HG03342 (cell line): ENCODE data around the gene GATA3.
A peak's percentile ranks its signal among the peaks of the same experiment; 100 is the strongest.
"Not testable (repeated sequence)": the region's sequence is repeated elsewhere in the genome, so short reads cannot be mapped to it uniquely, and the experiment has no call there.

Source experiments
- ATAC-seq: cut with Tn5 transposase; IDR thresholded peaks from one replicate; pipeline ENCODE4 v1.9.1; 2021; ENCODE audit warnings: mild to moderate bottlenecking, moderate library complexity; ENCODE audit not compliant: unreplicated experiment

The GATA3 gene

GRCh38 chr10:8054494-8055407 lies at the start of gene GATA3:
TSS of gene GATA3 (plus strand) at chr10:8054688. CDS start at chr10:8055656, 968 bp downstream.
- ATAC-seq = peak; percentile 42

DNA sequence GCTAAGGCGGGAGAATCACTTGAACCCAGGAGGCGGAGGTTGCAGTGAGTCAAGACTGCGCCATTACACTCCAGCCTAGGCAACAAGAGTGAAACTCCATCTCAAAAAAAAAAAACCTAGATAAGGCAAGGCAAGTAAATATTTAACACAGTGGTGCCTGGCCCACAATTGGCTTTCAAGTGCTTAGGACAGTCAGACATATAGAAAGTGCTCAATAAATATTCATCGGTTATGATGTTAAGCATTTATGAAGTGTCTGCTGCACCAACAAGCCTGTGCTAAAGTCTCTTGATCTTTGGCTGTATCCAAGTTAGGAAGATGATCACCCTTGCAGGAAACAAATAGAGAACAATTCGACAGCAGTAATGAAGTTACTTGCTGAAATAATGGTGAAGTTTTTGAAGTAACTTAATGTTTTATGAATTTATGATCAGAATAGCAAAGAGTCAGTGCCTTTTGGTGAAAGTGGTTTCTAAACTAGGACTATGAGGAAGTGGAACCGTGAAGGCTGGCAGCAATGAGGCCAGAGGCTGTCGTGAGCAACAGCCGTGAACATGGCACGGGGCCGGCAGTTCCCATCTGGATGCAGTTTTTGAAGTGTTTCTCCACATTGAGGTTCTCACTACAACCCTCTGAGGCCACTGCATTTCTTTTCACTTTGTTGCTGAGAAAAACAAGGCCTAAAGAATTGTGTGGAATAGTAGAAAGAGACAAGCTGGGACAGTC lies 48.1 kb upstream of the GATA3 start:
- peak; percentile 69 for ATAC-seq

GRCh38 chr10:8009031-8009430 lies 45.5 kb upstream of the GATA3 start:
- ATAC-seq = no peak

- no peak for ATAC-seq
Measured at GRCh38 chr10:8013006-8013405, 41.5 kb upstream of the GATA3 start.

DNA sequence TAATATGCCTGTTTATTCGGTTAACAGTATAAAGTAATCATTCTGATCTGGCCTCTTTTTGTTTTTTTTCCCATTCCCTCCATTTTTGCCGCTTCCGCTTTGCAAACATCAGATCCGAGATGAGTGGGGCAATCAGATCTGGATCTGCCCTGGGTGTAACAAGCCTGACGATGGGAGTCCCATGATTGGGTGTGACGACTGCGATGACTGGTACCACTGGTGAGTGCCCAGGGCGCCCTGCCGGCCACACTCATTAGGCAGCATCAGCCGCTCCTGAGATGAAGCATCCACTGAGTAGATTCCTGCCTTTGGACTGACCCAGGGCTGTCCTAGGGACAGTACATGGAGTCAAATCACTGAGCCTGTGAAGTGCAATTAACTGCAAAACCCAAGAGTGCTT lies 40.9 kb upstream of the GATA3 start:
- no peak for ATAC-seq

GRCh38 chr10:8014649-8015048 lies 39.8 kb upstream of the GATA3 start:
- no peak for ATAC-seq

GRCh38 chr10:8017277-8017676 lies 37.2 kb upstream of the GATA3 start:
- no peak for ATAC-seq

- no peak for ATAC-seq
Measured at GRCh38 chr10:8023321-8023720, 31.2 kb upstream of the GATA3 start.

DNA sequence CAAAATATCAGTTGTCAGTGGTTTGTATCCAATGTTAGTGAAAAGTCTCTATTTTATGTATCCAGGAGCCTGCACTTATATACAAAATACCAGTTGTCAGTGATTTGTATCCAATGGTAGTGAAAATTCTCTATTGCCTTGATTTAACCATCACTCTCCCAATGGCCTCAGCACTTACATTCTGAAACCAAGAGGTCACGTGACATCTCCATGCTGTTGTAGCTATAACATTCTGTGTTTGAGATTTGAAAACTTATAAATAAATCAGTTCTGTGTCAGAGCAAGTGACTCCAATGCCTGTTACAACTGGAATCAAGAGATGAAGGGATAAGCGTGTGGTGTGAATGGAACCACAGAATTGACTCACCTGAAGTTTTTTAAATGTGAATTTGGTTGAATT lies 30.6 kb upstream of the GATA3 start:
- ATAC-seq = no peak

DNA sequence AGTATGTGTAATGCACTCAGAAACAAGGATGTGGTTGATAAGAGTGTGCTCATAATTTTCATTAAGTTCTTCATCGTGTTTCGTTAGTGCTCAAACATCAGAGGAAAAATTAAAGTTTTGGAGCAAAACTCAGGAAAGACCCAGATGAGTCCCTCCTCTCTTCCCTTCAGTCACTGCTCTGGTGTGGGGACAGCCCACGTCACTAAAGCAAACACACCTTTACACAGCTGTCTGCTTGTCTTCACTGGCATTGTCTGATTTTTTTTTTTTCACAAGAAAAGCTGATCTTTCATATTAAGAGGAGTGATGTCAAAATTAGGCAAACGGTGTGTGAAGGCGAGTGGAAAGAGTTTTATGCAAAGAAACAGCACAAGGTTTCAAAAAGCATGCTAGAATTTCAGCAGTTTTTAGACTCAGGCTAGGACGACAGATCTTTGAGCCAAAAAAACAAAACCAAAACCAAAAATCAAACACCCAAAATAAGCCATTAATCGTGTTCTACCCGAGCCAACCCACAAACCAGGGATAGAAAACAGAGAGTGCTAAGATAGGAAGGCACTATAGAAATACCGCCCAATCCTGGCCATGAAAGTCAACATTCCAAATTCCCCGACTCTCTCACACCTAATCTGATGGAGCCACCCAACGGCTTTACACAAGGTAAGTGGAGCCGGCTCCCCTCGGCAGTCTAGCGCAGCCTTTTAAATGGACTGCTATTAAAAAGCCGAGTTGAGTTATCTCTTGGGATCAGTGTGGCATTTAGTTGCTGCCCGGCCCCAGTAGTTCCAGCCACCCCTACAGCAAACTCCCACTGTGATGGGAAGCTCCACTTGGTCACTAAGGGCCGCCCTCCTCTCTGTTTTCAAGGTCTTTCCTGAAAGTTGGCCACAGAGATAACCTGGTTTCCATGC lies 27.9 kb upstream of the GATA3 start:
- ATAC-seq = no peak

GRCh38 chr10:8031211-8031610 lies 23.3 kb upstream of the GATA3 start:
- ATAC-seq = not testable (repeated sequence)

DNA sequence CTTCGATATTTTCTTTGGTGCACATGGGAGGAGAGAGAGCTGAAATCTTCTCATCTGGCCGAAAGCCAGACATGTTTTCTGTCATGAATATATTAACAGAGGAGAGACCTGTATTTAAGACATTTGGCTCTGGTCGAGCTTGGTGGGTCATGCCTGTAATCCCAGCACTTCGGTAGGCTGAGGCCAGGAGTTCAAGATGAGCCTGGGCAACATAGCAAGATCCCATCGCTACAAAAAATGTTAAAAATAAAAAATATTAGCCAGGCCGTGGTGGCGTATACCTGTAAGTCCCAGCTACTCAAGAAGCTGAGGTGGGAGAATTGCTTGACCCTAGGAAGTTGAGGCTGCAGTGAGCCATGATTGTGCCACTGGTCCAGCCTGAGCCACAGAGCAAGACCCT lies 21.9 kb upstream of the GATA3 start:
- ATAC-seq = no peak

DNA sequence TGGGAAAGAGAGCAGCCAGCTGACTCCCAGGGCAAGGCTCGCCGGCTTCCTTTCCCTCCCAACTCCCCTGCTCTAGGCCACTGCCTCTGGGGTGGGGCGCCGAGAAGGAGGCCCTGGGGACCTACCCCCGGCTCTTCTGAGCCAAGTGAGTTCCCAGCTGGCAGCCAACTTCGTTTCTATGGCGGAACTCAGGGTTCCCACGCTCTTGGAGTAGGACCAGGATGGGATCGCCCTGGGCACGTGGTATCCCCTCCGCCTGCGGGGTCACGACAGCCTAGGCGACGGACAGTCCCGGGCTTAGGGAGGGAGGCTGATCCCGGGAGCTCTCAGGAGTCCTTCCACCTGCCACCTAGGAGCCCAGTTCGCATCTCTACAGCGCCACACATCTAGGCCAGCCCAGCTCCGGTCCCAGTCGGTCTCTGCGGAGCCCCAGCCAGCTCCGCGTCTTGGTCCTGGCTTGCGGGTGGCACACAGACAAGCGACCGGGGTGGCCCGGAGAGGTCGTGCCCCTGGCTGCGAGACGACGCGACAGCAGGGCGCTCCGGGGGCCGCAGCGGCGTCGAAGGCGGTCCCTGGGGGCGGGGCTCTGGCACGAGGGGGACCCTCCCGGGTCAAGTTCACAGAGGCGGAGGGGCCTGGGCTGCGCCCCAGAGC lies 20.5 kb upstream of the GATA3 start:
- no peak for ATAC-seq

GRCh38 chr10:8034466-8035005 lies 20.0 kb upstream of the GATA3 start:
- ATAC-seq = no peak

GRCh38 chr10:8035006-8035640 lies 19.4 kb upstream of the GATA3 start:
- no peak for ATAC-seq

GRCh38 chr10:8035641-8036470 lies 18.6 kb upstream of the GATA3 start:
- no peak for ATAC-seq

DNA sequence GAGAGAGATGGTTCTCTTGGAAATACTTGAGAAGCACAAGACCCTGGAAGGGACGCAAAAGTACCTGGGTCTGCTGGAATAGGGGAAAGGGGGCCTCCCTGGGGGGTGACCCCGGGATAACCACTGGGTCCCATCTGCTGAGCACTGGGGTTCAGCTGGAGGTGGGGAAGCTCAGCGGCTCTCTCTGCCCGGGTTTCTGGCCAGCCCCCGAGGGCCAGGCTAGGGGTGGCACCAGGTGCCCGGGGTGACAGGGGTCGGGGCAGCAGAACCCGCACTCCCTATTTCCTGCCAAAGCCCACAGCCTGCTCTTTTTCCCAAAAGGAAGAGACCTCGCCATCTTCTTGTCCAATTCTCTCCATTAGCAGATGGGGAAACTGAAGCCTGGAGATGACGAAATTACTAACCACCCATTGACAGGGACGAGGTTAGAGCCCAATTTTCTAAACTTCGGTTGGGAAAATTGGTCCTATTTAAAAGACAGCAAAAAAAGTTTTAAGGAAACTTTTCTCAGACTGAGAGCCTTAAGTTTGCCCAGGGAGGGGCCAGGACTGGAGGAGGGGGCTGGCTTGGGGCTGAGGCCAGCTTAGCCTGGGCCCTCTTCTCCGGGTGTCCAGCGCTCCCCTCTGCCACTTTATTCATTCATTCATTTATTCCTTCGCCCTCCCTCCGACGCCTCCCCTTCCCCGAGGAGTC lies 17.8 kb upstream of the GATA3 start:
- no peak for ATAC-seq

- no peak for ATAC-seq
Measured at GRCh38 chr10:8037199-8037801, 17.2 kb upstream of the GATA3 start.
